Transverse colon (tissue), 4 donors: Measurements from ENCODE around the gene AREG.
"Not testable (repeated sequence)": the region's sequence is repeated elsewhere in the genome, so short reads cannot be mapped to it uniquely, and the experiment has no call there.

Experiments used
- CTCF ChIP-seq, 5 experiments: fragments of 200-600 bp in 3 of 5; fragments of 450-650 bp in 2 of 5; sonication (generic) in 3 of 5; IDR thresholded peaks; 1 replicate in 2 of 5; 2 replicates in 3 of 5; pipeline ENCODE4 v1.5.1; 2016 to 2017; ENCODE audit warnings: antibody characterized with exemption in 5 of 5, inconsistent platforms in 3 of 5, mild to moderate bottlenecking in 2 of 5, moderate library complexity in 1 of 5
- EP300 ChIP-seq: sonication (generic); formaldehyde crosslinking; IDR thresholded peaks from one replicate; pipeline ENCODE4 v1.6.1; 2017; ENCODE audit warnings: antibody characterized with exemption, low read depth
- POLR2A ChIP-seq: fragments of 450-650 bp; IDR thresholded peaks from one replicate; pipeline ENCODE4 v1.6.1; 2016; ENCODE audit warnings: antibody characterized with exemption, mild to moderate bottlenecking, moderate library complexity
- POLR2AphosphoS5 ChIP-seq, 3 donors: sonication (generic); formaldehyde crosslinking; IDR thresholded peaks; one replicate each; pipeline ENCODE4 v1.6.1; 2016; ENCODE audit warnings: antibody characterized with exemption in 3 of 3

GRCh38 chr4:74398894-74399589 is 45.9 kb upstream of the AREG start:
- TF ChIP-seq EP300; CTCF (IDR thresholded peaks at IDR 0.05); POLR2A; POLR2AphosphoS5 (IDR thresholded peaks at IDR 0.05): not testable (repeated sequence)
